Measurements from ENCODE around the gene CCNE1. TPM values are rescaled to one million over a fixed set of nuclear protein-coding genes. Genes with fewer than 3 reads are reported as not detected.
A peak's percentile ranks its signal among the peaks of the same experiment; 100 is the strongest.

Gene CCNE1
- total and polyA plus RNA-seq, 2 donors from 2014 or later = 1.3 to 1.4 TPM

DNA sequence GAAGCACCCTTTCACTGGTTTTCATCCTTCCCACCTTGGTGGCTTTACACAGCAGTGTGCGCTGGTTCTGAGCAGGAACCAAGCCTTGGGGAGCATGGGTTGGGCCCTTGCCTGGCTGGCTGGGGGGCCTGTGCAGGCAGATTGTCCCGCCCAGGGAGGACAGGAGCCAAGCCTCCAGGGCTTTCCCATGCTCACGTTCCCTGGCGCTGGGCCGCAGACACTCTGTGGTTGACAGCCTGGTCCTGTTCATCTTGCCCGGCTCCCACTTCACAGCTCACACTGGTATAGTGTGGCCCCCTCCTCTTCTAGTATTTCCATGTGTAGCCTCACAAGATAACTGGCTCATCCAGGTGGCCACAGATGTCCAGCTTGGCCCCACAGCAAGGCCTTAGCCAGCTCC lies 4.6 kb upstream of the CCNE1 start:
- Histone ChIP-seq H3K27ac (ENCODE audit: low read depth in 2 of 2, low read length in 2 of 2) (no peak overlapping the region), H3K9me3 (ENCODE audit: control insufficient read depth in 2 of 3, insufficient read depth in 1 of 3, low read length in 3 of 3) (no peaks in the 10 kb centered on the region), H3K4me1 (ENCODE audit: control insufficient read depth in 2 of 3, insufficient read depth in 2 of 3, low read depth in 1 of 3, low read length in 3 of 3) (peaks cover 0 to 4% (median 0%) of the 10 kb centered on the region in 3 donors), H3K4me3 (ENCODE audit: low read length in 3 of 3) (no peak overlapping the region), H3K36me3 (ENCODE audit: control insufficient read depth in 2 of 3, insufficient read depth in 3 of 3, low read length in 3 of 3) (no peaks in the 10 kb centered on the region), H3K9ac (ENCODE audit: low read length in 3 of 3) (no peak overlapping the region), H3K27me3 (ENCODE audit: control insufficient read depth, insufficient read depth, low read length) (no peaks in the 10 kb centered on the region)
- DNase-seq (peak in 1 of 5 donors; percentile 56), FAIRE-seq (no peak)
- intact Hi-C loops (cut with DNase I) = no loop called here
- TF ChIP-seq, protein P1, sequence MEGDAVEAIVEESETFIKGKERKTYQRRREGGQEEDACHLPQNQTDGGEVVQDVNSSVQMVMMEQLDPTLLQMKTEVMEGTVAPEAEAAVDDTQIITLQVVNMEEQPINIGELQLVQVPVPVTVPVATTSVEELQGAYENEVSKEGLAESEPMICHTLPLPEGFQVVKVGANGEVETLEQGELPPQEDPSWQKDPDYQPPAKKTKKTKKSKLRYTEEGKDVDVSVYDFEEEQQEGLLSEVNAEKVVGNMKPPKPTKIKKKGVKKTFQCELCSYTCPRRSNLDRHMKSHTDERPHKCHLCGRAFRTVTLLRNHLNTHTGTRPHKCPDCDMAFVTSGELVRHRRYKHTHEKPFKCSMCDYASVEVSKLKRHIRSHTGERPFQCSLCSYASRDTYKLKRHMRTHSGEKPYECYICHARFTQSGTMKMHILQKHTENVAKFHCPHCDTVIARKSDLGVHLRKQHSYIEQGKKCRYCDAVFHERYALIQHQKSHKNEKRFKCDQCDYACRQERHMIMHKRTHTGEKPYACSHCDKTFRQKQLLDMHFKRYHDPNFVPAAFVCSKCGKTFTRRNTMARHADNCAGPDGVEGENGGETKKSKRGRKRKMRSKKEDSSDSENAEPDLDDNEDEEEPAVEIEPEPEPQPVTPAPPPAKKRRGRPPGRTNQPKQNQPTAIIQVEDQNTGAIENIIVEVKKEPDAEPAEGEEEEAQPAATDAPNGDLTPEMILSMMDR (IDR thresholded peaks at IDR 0.05; ENCODE audit: borderline replicate concordance, extremely low read depth, insufficient read depth) = no peak

DNA sequence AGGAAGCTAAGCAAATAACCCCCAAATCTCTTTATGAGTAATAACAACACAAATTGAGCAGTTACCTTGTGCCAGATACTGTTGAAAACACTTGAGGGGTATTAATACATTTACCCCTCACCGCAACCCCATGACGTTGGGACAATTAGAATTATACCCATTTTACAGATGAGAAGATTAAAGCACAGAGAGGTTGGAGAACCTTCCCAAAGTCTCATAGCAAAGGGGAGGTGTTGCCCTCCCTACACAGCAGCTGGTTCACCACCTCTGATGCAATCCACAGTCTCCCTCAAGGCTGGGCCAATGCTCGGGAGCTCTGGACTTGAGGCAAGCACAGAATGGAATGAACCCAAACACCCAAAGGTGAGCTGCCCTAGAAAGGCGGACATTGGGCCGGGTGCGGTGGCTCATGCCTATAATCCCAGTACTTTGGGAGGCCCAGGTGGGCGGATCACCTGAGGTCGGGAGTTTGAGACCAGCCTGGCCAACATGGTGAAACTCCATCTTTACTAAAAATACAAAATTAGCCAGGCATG lies 3.9 kb upstream of the CCNE1 start:
- H3K9me3 ChIP-seq (ENCODE audit: control insufficient read depth in 2 of 3, insufficient read depth in 1 of 3, low read length in 3 of 3) = no peaks in the 10 kb centered on the region
- no peak overlapping the region for H3K9ac ChIP-seq (ENCODE audit: low read length in 3 of 3)
- no peak for FAIRE-seq
- peaks cover 0 to 4% (median 0%) of the 10 kb centered on the region in 3 donors for H3K4me1 ChIP-seq (ENCODE audit: control insufficient read depth in 2 of 3, insufficient read depth in 2 of 3, low read depth in 1 of 3, low read length in 3 of 3)
- no peaks in the 10 kb centered on the region for H3K27me3 ChIP-seq (ENCODE audit: control insufficient read depth, insufficient read depth, low read length)
- TF ChIP-seq, protein P1 (IDR thresholded peaks at IDR 0.05; ENCODE audit: borderline replicate concordance, extremely low read depth, insufficient read depth) = no peak
- H3K36me3 ChIP-seq (ENCODE audit: control insufficient read depth in 2 of 3, insufficient read depth in 3 of 3, low read length in 3 of 3) = no peaks in the 10 kb centered on the region
- no peak overlapping the region for H3K27ac ChIP-seq (ENCODE audit: low read depth in 2 of 2, low read length in 2 of 2)
- intact Hi-C loops (cut with DNase I) = no loop called here
- no peak overlapping the region for H3K4me3 ChIP-seq (ENCODE audit: low read length in 3 of 3)
- DNase-seq = peak in 1 of 5 donors; percentile 17

DNA sequence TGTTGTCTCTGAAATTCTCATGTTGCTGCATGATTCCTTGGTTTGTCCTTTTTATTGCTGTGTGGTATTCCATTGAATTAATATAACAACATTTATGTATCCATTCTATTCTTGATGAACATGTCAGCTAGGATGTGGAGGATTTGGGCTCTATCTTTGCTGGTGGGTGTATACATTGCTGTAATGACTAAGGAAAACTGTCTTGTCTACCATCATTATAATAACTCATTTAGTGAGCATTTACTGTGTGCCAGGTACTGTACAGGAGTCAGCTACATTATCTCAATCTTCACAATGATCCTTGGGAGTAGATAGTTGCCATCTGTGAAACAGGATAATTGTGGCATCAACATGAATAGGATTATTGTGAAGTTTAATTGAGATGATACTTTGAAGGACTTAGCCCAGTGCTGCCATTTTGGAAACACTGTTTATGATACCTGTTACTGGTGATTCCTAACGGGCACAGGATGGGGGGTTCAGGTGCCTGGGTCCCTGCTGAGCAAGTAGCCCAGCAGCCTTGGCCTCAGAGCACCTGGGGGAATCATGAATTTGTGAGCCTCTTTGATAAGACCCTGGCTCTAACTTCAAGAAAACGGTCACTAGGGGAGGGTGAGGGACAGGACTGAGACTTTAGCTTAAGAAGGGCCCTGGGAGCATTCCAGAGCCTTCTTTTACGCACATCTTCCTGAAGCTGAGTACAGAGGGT lies 1.8 kb upstream of the CCNE1 start:
- Histone ChIP-seq H3K27ac (ENCODE audit: low read depth in 2 of 2, low read length in 2 of 2) (no peak overlapping the region), H3K27me3 (ENCODE audit: control insufficient read depth, insufficient read depth, low read length) (no peaks in the 10 kb centered on the region), H3K4me3 (ENCODE audit: low read length in 3 of 3) (no peak overlapping the region), H3K9ac (ENCODE audit: low read length in 3 of 3) (no peak overlapping the region), H3K9me3 (ENCODE audit: control insufficient read depth in 2 of 3, insufficient read depth in 1 of 3, low read length in 3 of 3) (no peaks in the 10 kb centered on the region), H3K36me3 (ENCODE audit: control insufficient read depth in 2 of 3, insufficient read depth in 3 of 3, low read length in 3 of 3) (no peaks in the 10 kb centered on the region), H3K4me1 (ENCODE audit: control insufficient read depth in 2 of 3, insufficient read depth in 2 of 3, low read depth in 1 of 3, low read length in 3 of 3) (peaks cover 0 to 4% (median 0%) of the 10 kb centered on the region in 3 donors)
- FAIRE-seq = no peak
- TF ChIP-seq, protein P1 (IDR thresholded peaks at IDR 0.05; ENCODE audit: borderline replicate concordance, extremely low read depth, insufficient read depth) = no peak
- DNase-seq = peak in 2 of 5 donors; percentile 9 to 26
- intact Hi-C loops (cut with DNase I) = no loop called here
